Astrocyte (in vitro differentiated cells and primary cell): Measurements from ENCODE around the gene SPRED3.
"Not testable (repeated sequence)": the region's sequence is repeated elsewhere in the genome, so short reads cannot be mapped to it uniquely, and the experiment has no call there.

Experiments
- CTCF ChIP-seq: IDR thresholded peaks from 2 replicates; pipeline ENCODE4 v1.5.1; 2011; ENCODE audit warnings: low read depth, mild to moderate bottlenecking, inconsistent platforms, low read length, moderate library complexity; ENCODE audit not compliant: insufficient read depth
- EZH2 ChIP-seq: IDR thresholded peaks from 2 replicates; pipeline ENCODE4 v1.6.1; 2012; ENCODE audit warnings: mild to moderate bottlenecking, low read length, inconsistent platforms; ENCODE audit not compliant: insufficient read depth

- not testable (repeated sequence) for TF ChIP-seq CTCF, EZH2
Measured at GRCh38 chr19:38427035-38427677, 38.7 kb downstream of the SPRED3 start.
